SK-N-SH (cell line): ENCODE data around the gene PYCARD. TPM values are rescaled to one million over a fixed set of nuclear protein-coding genes. Genes with fewer than 3 reads are reported as not detected.
A peak's percentile ranks its signal among the peaks of the same experiment; 100 is the strongest.
"Not testable (repeated sequence)": the region's sequence is repeated elsewhere in the genome, so short reads cannot be mapped to it uniquely, and the experiment has no call there.

Source experiments
- CTCF ChIA-PET: fragments of 300-600, 350-600 bp; formaldehyde crosslinking; extraction: SDS; loops from one replicate; lab custom pipeline; 2021; lab: Yijun Ruan, JAX
- POLR2A ChIA-PET: fragments of 350-600 bp; sonication (Branson Sonifier 250); formaldehyde crosslinking; extraction: SDS; loops from one replicate; lab custom pipeline; 2020; ENCODE audit warnings: antibody characterized with exemption, inconsistent platforms; lab: Yijun Ruan, JAX
- DNase-seq: peaks from one replicate; pipeline ENCODE4 v3.0.0; 2012
- H2AFZ ChIP-seq: fragments of 200-600 bp; sonication (generic); 2 replicates; pipeline ENCODE4 v1.8.1; 2016; ENCODE audit warnings: antibody characterized with exemption, mild to moderate bottlenecking, low read depth
- H3F3A ChIP-seq: fragments of 200-600 bp; sonication (generic); replicated peaks from 2 replicates; pipeline ENCODE3; 2016; ENCODE audit warnings: antibody characterized with exemption, mild to moderate bottlenecking; ENCODE audit not compliant: insufficient read depth
- H3K27ac ChIP-seq, 2 experiments: fragments of 200-500 bp in 1 of 2; fragments of 200-600 bp in 1 of 2; sonication (Bioruptor generic) in 1 of 2; sonication (generic), shearing (Covaris generic) in 1 of 2; 2 replicates each; pipeline versions ENCODE4 v1.5.1 to v1.6.1; 2014 to 2016; ENCODE audit warnings: low read depth in 2 of 2, inconsistent platforms in 1 of 2, low read length in 1 of 2, mild to moderate bottlenecking in 1 of 2, mixed read lengths in 1 of 2
- H3K27me3 ChIP-seq: fragments of 200-600 bp; sonication (generic), shearing (Covaris generic); 2 replicates; pipeline ENCODE4 v1.6.1; 2016; ENCODE audit warnings: mixed run types; ENCODE audit not compliant: insufficient read depth
- H3K36me3 ChIP-seq, 2 experiments: fragments of 200-500 bp in 1 of 2; fragments of 200-600 bp in 1 of 2; sonication (Bioruptor generic) in 1 of 2; sonication (generic) in 1 of 2; replicated peaks in 1 of 2; 2 replicates each; pipeline versions ENCODE3 to v1.5.1; 2014 to 2016; ENCODE audit warnings: low read length in 1 of 2, mild to moderate bottlenecking in 1 of 2; ENCODE audit not compliant: insufficient read depth in 2 of 2, control insufficient read depth in 1 of 2
- H3K4me1 ChIP-seq, 2 experiments: fragments of 200-500 bp in 1 of 2; fragments of 200-600 bp in 1 of 2; sonication (Bioruptor generic) in 1 of 2; sonication (generic), shearing (Covaris generic) in 1 of 2; 2 replicates each; pipeline versions ENCODE4 v1.5.1 to v1.6.1; 2014 to 2016; ENCODE audit warnings: low read depth in 1 of 2, low read length in 1 of 2, mixed run types in 1 of 2; ENCODE audit not compliant: insufficient read depth in 2 of 2, control insufficient read depth in 1 of 2
- H3K4me2 ChIP-seq: fragments of 200-600 bp; sonication (generic), shearing (Covaris generic); 2 replicates; pipeline ENCODE4 v1.6.1; 2017; ENCODE audit warnings: mixed run types
- H3K4me3 ChIP-seq, 2 experiments: fragments of 200-500 bp in 1 of 2; fragments of 200-600 bp in 1 of 2; sonication (Bioruptor generic) in 1 of 2; sonication (generic), shearing (Covaris generic) in 1 of 2; 2 replicates each; pipeline versions ENCODE4 v1.5.1 to v1.8.1; 2014 to 2016; ENCODE audit warnings: low read depth in 2 of 2, inconsistent platforms in 1 of 2, low read length in 1 of 2, mild to moderate bottlenecking in 1 of 2, mixed read lengths in 1 of 2, moderate library complexity in 1 of 2
- H3K79me2 ChIP-seq: fragments of 200-600 bp; sonication (generic); 2 replicates; pipeline ENCODE4 v1.8.1; 2017; ENCODE audit warnings: mild to moderate bottlenecking; ENCODE audit not compliant: insufficient read depth
- H3K9ac ChIP-seq: fragments of 200-600 bp; sonication (generic); 2 replicates; pipeline ENCODE4 v1.6.1; 2017; ENCODE audit warnings: mixed run types
- H3K9me2 ChIP-seq: fragments of 200-600 bp; sonication (generic); 2 replicates; pipeline ENCODE4 v1.6.1; 2017; ENCODE audit warnings: mixed run types
- H3K9me3 ChIP-seq: fragments of 200-600 bp; sonication (generic); 2 replicates; pipeline ENCODE4 v1.6.1; 2017; ENCODE audit warnings: mixed run types, mild to moderate bottlenecking, moderate library complexity
- H4K20me1 ChIP-seq: fragments of 200-600 bp; sonication (generic); 2 replicates; pipeline ENCODE4 v1.6.1; 2017; ENCODE audit warnings: mild to moderate bottlenecking, mixed run types; ENCODE audit not compliant: insufficient read depth
- CTCF ChIP-seq: fragments of 200-600 bp; sonication (generic); IDR thresholded peaks from 2 replicates; pipeline ENCODE4 v1.6.1; 2017; ENCODE audit warnings: antibody characterized with exemption, mild to moderate bottlenecking, moderate library complexity
- GABPA ChIP-seq: IDR thresholded peaks from 2 replicates; pipeline ENCODE4 v1.4.0; 2012; ENCODE audit warnings: low read depth, mild to moderate bottlenecking
- RCOR1 ChIP-seq: fragments of 150-350 bp; IDR thresholded peaks from 2 replicates; pipeline ENCODE4 v1.6.1; 2017; ENCODE audit warnings: antibody characterized with exemption, low read length
- USF2 ChIP-seq: fragments of 150-350 bp; IDR thresholded peaks from 2 replicates; pipeline ENCODE4 v1.6.1; 2017; ENCODE audit warnings: antibody characterized with exemption, low read length, low read depth, borderline replicate concordance
- YY1 ChIP-seq: IDR thresholded peaks from 2 replicates; pipeline ENCODE4 v1.4.0; 2012; ENCODE audit warnings: low read depth, mild to moderate bottlenecking
- ZBTB33 ChIP-seq: IDR thresholded peaks from 2 replicates; pipeline ENCODE4 v1.4.0; 2012; ENCODE audit warnings: low read depth, borderline replicate concordance
- WGBS: methylation state at CpG from one replicate; pipeline ENCODE4 v1.1.6; 2017; ENCODE audit warnings: low lambda C conversion rate; 5-methylcytosine and 5-hydroxymethylcytosine counted together
- polyA plus RNA-seq, 3 experiments: library from polyadenylated mRNA; depleted of rRNA; stranded (reverse); fragments of >200 nt; gene quantifications; 2 replicates each; pipeline ENCODE4 v1.2.3, GENCODE V29; 2012

The PYCARD gene
- polyA plus RNA-seq, 1 of the 3 experiments (the other 2 are of a cell fraction): 0.28 TPM

GRCh38 chr16:31200821-31201568 is 1.6 kb downstream of the PYCARD start:
- H3K4me3 ChIP-seq: no peak overlapping the region
- peaks cover 6% of the 10 kb centered on the region in 2 experiments for H3K36me3 ChIP-seq

GRCh38 chr16:31200111-31200510 is 2.4 kb downstream of the PYCARD start:
- Histone ChIP-seq H3F3A (peaks cover 54% of the 10 kb centered on the region), H3K36me3 (peaks cover 14 to 15% of the 10 kb centered on the region in 2 experiments), H4K20me1 (peaks cover 54% of the 10 kb centered on the region)
- H3K27me3 ChIP-seq, DNase-seq, CTCF ChIA-PET, H3K9me2 ChIP-seq, H3K9ac ChIP-seq, H3K4me2 ChIP-seq, H3K9me3 ChIP-seq, H2AFZ ChIP-seq, H3K4me1 ChIP-seq, H3K4me3 ChIP-seq, H3K27ac ChIP-seq, H3K79me2 ChIP-seq: not testable (repeated sequence)
- 96% methylated on average over 8 of the region's 8 CpGs for WGBS
- POLR2A ChIA-PET: interaction anchor here (1.5 to 1.7 kb wide), 2 partner anchors 11 to 17 kb away, joined by 4 to 5 read pairs; no protein-coding TSS in a partner anchor

More at GRCh38 chr16:31200821-31201568, 1.6 kb downstream of the PYCARD start:
- peaks cover 45% of the 10 kb centered on the region for H4K20me1 ChIP-seq
- CTCF ChIA-PET: interaction anchor here (0.5 to 2.8 kb wide), 4 partner anchors 13 to 181 kb away, joined by 3 to 8 read pairs (median 4); partner anchors contain the start of gene TRIM72
- DNase-seq: no peak
- H3K9me3 ChIP-seq: no peaks in the 10 kb centered on the region
- H3K4me1 ChIP-seq: no peaks in the 10 kb centered on the region
- H3K9me2 ChIP-seq: no peaks in the 10 kb centered on the region
- no peak overlapping the region for H2AFZ ChIP-seq
- no peaks in the 10 kb centered on the region; the same call in 1 of the 2 replicates for H3K27me3 ChIP-seq
- no peak overlapping the region for H3K4me2 ChIP-seq
- peaks cover 45% of the 10 kb centered on the region for H3F3A ChIP-seq
- 58% methylated on average over 7 of the region's 8 CpGs for WGBS
- peak; percentile 21; the same call in 1 of the 2 replicates for TF ChIP-seq CTCF
- TF ChIP-seq YY1: no peak
- no peak for TF ChIP-seq RCOR1
- TF ChIP-seq GABPA: no peak
- TF ChIP-seq ZBTB33: no peak
- TF ChIP-seq USF2: no peak
- H3K9ac ChIP-seq: no peak overlapping the region
- POLR2A ChIA-PET: interaction anchor here (0.9 to 1.7 kb wide), 3 partner anchors 8 to 18 kb away, joined by 3 to 5 read pairs (median 4); no protein-coding TSS in a partner anchor
- peaks cover 3% of the 10 kb centered on the region; the same call in 1 of the 2 replicates for H3K79me2 ChIP-seq
- H3K27ac ChIP-seq: no peak overlapping the region
